T-helper 2 cell treated with Interferon-gamma antibody and Interleukin-4, amounts not matched to agents 100 ng/mL and 5 ng/mL, for 36 hours (primary cell): ENCODE measurements around the gene PYGB. TPM values are rescaled to one million over a fixed set of nuclear protein-coding genes. Genes with fewer than 3 reads are reported as not detected.

Experiments used
- intact Hi-C: fragments of 100-400 bp; cut with micrococcal nuclease; formaldehyde crosslinking; loops from one replicate; pipeline ENCODE4 v1.15.1; 2023
- total RNA-seq: library from RNA; stranded (reverse); gene quantifications from 2 replicates; pipeline ENCODE4 v1.2.3, GENCODE V29; 2022

Gene PYGB
- total RNA-seq, 1 donor from 2014 or later, result 32.3 TPM

DNA sequence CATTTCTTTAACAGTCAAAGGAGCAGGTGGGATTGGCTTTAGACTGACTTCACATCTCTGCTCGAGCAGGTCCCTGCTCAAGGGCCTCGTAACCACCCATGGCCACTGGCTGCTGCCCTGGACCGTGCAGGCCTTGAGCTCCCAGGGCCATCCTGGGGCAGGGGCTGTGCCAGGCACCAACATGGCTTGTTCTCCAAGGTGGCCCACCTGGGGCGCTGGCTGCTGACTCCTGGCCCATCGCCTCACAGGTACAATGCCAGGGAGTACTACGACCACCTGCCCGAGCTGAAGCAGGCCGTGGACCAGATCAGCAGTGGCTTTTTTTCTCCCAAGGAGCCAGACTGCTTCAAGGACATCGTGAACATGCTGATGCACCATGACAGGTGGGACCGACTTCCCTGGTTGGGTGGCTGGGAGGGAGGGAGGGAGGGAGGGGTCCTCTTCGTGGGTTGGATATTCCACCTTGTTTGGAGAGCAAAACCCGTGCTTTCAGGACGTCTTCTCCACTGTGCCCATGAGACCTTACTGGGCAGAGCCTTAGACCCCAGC is 46.1 kb downstream of the PYGB start:
- intact Hi-C loops, result loop anchor here (1.0 kb wide), 1 partner anchor 105 kb away; no protein-coding TSS in a partner anchor

DNA sequence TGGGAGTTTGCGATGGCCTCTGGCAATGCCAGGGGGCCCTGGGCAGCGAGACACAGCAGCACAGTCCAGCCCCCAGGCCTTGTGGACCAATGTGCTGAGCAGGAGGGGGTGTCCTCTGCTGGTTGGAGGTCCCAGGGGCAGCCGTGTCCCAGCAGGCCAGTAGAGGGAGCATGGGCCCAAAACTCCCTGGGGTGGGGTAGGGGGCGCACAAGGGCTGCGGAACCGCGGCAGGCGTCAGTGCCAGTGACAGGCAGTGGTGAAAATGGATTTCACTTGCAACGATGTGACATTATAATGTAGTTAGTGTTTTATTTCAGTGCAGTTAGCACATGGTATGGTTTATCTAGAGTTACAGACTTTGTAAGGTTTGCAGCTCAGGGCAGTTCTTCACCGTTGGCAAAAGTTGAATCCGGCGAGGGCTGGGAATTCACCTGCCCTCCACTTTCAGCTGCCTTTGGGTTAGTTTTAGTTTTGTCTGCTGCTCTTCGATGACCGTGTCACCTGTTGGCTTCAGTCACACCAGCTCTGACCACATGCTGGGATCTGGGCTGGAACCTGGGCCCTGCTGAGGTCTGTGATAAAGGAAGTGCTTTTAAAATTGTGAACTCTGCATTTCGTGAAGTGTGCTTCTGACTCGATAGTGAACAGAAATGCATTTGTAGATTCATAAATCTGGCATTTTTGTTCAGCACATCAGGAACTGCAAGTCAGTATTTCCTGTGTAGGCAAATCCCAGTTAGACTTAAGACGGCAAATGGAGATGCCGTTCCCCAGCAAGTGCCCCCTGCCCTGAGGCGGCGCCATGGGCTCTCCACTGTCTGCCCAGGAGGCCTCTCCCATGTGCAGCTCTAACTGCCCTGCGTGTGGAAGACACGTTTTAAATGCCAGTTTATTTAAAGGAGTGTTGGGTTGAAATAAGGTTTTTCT is 46.8 kb downstream of the PYGB start:
- intact Hi-C loops, result loop anchor here (1.0 kb wide), 1 partner anchor 105 kb away; no protein-coding TSS in a partner anchor

DNA sequence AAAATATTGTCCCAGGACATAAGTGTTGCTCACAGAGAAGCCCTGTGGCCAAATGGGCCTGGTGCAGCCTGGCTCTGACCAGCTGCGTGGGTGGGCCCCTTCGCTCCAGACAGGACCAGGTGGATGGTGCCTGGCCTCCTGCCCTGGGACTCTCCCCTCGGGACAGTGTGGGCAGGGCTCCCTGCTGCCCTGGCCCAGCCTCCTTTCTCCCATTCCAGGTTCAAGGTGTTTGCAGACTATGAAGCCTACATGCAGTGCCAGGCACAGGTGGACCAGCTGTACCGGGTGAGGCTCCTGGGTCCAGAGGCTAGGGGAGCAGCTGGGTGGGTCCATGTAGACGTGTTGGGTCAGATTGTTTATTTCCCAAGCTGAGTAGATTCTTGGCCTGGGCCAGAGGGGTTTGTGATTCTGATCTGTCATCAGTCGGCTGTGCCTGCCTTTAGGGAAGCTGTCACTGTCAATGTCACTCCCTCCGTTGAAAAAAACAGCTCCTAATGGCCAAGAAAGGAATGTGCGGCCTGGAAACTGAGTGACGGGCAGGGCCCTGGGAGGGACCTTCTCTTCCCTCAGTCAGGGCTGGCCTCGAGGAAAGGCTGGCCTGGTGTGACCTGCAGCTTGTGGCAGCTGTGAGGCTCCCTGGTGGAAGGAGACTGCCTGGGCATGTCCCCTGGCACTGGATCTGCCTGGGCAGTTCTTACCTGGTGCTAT is 47.7 kb downstream of the PYGB start:
- intact Hi-C loops, result no loop called here

DNA sequence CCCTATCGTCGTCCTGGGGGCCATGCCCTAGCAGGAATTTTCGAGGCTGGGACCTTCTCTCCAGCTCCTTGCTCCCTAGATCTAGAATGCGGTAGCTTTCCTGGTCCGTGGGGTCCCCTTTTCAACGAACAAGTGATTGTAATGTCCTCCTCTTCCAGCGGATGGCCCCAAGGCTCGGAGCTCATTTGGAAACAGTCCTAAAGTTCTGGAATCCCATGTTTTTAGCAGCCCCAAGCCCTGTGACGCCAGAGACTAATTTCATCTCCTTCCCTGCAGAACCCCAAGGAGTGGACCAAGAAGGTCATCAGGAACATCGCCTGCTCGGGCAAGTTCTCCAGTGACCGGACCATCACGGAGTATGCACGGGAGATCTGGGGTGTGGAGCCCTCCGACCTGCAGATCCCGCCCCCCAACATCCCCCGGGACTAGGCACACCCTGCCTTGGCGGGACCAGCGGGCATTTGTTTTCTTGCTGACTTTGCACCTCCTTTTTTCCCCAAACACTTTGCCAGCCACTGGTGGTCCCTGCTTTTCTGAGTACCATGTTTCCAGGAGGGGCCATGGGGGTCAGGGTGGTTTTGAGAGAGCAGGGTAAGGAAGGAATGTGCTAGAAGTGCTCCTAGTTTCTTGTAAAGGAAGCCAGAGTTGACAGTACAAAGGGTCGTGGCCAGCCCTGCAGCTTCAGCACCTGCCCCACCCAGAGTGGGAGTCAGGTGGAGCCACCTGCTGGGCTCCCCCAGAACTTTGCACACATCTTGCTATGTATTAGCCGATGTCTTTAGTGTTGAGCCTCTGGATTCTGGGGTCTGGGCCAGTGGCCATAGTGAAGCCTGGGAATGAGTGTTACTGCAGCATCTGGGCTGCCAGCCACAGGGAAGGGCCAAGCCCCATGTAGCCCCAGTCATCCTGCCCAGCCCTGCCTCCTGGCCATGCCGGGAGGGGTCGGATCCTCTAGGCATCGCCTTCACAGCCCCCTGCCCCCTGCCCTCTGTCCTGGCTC is 48.5 kb downstream of the PYGB start:
- intact Hi-C loops, result no loop called here

DNA sequence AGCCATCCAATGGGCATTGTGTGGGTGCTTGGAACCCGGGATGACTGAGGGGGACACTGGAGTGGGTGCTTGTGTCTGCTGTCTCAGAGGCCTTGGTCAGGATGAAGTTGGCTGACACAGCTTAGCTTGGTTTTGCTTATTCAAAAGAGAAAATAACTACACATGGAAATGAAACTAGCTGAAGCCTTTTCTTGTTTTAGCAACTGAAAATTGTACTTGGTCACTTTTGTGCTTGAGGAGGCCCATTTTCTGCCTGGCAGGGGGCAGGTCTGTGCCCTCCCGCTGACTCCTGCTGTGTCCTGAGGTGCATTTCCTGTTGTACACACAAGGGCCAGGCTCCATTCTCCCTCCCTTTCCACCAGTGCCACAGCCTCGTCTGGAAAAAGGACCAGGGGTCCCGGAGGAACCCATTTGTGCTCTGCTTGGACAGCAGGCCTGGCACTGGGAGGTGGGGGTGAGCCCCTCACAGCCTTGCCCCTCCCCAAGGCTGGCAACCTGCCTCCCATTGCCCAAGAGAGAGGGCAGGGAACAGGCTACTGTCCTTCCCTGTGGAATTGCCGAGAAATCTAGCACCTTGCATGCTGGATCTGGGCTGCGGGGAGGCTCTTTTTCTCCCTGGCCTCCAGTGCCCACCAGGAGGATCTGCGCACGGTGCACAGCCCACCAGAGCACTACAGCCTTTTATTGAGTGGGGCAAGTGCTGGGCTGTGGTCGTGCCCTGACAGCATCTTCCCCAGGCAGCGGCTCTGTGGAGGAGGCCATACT is 49.4 kb downstream of the PYGB start:
- intact Hi-C loops, result no loop called here

DNA sequence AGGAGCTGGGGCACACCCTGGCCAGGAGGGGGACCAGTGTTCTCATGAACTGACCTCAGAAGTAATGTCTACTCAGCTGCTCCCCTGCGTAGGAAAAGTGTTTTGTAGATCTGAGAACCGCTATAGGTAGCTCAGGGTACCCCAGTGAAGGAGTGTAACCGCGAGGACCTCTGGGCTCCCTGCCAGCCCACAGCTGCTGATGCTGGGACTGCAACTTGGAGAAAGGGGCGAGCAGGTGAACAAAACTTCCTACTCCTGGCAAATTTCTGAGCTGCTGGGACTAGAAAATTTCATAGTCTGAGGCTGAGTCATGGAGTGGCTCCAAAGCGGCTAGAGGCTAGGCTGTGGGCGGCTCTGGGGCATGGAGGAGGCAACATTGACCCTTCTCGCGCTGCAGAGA is 51.9 kb downstream of the PYGB start:
- intact Hi-C loops, result no loop called here

DNA sequence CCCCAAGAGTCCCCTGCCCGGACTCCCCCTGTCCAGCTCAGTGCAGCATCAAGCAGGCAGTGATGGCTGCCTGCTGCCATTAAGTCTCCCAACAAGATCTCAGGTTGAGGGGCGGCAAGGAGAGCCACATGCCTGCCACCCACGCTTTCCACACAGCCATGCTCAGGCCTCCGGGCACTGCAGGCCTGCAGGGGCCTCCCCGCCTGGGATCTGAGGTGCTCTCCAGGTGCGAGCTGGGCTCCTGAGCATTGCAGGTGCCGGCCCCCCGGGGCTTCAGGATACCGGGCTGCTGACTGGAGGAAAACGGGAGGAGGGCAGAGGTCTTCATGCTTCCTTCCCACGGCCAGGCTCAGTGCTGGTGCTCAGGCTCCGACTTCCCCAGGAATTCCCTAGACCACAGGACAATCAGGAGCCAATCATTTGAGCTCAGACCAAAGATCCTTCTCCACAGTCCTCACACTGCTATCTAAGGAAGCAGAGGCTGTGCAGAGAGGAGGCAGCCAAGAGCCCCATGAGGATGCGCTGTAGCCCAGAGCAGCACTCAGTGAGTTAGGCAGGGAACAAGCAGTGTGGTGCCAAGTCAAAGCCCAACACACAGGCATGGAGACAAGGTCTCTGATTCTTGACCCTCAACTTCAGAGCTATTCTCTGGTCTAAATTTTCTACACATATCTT is 52.7 kb downstream of the PYGB start:
- intact Hi-C loops, result no loop called here

DNA sequence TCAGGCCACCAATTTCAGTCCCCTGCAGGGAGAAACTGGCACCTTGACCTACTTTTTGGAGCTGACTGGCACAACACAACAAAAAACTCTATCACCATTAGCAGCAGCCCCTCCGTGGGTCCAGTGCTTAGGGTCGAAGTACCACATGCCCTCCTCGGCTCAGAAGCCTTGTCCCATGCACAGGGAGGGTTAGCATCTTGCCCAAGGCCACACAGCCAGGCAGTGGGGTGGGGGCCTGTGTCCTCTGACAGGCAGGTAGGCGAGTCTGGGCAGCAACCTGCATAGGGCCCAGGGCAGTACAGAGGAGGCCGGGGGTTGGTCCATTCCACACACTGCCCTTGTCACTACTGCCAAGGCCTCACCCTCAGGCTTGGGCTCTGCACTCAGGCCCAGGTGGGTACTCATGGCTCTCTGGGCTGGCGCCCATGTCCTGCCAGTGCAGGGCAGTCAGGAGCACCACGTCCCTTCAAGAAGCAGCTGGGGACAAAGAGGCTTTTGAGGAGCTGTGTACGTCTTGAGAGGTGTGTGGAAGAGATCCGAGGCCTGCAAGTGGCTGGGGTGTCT is 53.6 kb downstream of the PYGB start:
- intact Hi-C loops, result no loop called here

DNA sequence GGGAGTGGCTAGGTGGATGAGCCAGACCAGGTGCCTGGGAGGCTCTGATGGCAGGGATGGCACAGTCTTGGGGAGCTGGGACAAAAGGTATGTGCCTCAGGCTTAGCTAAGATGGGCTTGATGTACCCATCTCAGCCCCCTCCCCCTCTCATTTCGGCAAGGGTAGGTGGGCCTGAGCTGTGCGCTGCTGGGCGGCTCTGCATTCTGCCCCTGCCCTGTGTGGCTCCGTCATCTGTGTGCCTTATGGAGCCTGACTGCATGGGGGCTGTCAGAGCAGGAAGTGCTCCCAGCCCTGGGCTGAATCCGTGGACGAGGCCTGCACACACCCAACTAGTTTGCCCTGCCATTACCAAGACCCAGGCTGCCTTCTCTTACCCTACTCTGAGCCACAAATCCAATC is 54.7 kb downstream of the PYGB start:
- intact Hi-C loops, result no loop called here

DNA sequence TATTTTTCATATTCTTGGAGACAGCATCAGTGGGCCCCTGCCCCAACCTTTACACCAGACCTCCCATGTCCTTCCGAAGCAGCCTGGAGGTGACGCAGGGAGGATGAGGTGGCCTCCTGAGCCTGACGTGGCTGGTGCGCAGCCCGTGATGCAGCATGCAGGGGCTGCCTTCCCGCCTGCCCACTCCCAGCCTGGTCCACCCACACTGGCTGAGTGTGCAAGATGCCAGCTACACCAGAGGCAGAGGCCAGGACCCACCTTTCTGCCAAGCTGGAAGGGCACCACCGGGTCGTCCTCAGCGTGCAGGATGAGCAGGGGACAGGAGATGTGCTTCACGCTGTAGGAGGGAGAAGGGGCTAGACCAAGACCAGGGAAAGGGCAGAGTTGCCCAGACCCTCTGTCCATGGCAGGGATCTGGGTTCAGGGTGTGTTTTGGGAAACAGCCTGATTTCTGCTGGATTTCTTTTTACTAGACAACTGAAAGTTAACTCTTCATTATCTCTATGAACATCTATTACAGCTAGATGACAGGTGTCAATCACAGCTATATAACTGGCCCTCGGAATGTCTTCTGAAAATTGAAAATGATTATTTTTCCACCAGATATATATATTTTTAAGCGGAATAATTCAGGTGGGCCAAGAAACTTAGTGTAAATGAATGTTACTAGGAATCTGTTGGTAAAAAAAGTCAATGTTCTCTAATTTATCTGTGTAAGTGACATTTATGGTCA is 55.6 kb downstream of the PYGB start:
- intact Hi-C loops, result no loop called here

DNA sequence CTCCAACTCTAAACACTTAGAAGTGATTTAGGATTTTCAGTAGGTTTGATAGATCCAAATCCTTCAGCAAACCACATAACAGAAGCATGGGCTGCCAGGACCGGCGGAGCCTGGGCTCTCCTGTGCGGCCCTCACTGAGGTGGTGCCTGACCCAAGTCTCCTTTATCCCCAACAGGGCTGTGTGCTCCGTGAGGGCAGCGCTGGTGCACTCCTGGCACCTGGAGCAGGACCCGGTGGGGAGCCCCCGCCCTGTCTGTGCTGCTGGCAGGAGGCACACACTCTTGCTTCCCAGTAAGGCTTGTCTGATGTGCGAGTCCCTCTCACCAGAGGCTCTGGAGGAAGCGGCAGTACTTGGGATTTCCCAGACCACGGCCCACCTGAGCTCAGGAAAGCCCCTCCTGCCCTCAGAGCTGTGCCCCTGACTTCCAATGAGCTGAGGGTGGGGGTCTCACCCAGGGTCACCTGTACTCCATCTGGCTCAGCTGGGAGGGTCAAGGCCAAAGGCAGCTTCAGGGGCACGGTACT is 56.2 kb downstream of the PYGB start:
- intact Hi-C loops, result no loop called here

DNA sequence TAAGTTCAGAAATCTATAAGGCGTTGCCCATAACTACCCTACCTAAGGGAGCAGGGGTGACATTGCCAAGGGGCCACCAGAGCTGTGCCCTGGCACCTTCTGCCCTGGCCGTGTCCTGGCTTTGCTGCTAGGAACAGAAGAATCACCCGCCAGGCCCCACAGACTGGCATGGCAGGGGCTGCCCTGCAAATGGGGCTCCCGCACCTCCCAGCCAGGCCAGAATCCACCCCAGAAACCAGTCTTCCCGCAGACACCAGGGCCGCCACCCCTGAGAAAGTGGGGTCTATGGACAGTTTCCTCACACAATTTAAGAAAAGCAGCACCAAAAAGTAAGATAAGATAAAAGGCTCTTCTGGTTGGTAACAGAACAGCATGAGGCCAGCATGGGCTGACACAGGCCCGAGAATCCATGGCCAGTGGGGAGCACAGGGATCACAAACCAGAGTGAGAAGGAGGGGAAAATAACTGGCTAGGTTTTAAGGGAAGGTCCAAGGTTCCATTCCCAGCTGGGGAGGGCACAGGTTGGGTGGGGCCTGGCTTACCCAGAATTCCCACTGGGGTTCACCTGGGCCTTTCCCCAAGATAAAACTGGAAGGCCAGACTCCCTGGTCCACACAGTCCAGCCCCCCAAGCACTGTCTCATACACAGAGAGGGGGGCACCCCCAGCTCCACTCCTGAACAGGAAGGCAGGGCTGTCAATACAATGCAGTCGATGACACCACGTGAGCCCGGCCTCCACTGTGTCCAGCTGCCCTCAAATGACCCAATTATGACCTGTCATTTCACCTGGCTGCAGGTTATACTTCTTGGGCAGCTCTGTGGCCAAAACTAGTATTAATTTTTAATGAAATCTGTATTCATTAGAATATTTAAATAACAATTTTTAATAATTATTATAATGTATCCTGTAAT is 59.4 kb downstream of the PYGB start:
- intact Hi-C loops, result no loop called here

DNA sequence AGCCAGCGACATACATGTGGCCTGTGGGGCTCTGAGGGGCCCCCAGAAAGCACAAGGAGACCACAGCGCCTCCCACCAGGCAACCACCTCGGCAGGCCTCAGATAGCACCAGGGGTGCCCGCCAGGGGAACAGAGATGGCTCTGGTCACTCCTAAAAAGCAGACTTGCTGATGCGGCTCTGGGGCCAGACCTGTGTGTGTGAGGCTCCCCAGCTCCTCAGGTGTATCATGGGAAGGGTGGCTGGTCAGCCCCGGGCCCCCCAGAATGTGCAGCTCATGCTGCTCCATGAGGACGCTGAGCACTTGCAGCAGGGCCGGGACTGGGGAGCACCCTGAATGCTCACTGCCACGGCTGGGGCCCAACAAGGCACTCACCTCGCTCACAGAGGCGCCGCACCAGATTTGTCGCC is 60.2 kb downstream of the PYGB start:
- intact Hi-C loops, result no loop called here

DNA sequence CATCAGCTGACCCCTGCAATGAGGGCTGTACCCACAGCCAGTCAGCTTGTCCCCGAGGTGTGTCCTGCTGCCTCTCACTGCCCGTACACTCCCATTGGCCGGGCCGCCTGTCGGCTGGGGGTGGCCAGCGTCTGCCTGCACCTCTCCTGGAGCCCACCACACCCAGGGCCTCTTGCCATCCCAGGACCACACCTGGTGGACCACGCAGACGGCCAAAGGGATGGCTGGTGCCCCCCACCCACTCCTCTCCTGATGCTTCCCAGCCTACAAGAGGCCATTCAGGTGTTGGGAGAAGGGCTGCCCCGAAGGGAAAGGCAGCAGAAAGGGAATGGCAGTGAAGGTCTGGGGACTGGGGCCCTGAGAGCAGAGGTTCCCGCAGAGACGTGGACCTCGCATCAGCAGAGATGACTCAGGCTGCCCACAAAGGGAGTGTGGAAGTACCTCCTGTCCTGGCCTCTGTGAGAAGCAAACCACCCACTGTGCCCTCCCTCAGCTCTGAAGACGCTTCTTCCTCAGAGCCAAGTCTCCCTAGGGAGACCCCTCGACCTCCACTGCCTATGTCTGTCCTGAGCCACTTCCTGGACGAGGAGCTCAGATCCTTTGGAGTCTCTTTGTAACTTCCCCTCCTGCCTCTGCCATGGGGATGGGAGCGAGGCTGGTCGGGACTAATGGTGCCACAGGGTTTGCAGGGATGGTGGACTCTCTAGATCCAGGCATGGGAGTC is 60.9 kb downstream of the PYGB start:
- intact Hi-C loops, result no loop called here

DNA sequence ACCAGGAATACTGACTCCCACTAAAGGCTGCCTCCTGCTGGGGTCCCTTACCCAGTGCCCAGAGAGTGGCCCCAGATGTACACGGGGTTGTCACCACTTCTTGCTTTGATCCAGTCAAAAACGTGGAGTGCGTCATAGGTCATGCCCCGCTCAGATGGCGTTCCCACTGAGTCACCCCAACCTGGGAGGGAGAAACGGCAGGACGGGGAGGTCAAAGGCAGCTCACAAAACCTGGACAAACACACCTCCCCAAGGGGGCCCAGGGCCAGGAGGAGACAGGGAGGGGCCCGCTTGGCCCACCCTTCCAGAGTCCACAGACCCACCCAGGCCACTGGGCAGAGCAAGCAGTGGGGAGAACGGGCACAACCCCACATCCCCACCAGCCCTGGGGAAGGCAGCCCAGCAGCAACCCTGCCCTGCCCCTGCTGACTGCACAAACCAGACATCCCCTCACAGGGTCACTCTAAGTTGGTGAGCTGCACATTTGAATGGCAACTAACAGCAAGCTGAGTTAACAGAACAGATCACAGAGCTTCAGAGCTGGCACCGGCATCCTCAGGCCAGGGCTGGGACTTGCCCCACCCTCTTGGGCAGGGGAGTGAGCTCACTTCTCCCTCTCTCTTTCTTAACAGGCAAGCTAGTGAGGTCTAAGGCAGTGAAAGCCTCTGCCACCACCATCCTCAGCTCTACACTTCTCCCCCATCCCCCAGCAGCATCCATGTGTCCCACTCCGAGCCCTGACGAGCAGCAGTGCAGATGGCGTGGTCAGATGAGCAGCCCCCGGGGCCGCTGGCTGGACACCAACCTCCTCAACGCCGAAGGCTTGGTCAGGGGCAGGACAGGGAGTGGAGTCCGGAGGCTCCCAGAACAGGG is 61.7 kb downstream of the PYGB start:
- intact Hi-C loops, result loop anchor here (1.0 to 5.0 kb wide), 3 partner anchors 81 to 317 kb away; partner anchors contain the start of genes ABHD12 and APMAP
